Measurements from ENCODE around the gene YAP1.
"Not testable (repeated sequence)": the region's sequence is repeated elsewhere in the genome, so short reads cannot be mapped to it uniquely, and the experiment has no call there.

YAP1 gene

GRCh38 chr11:102200325-102200724 lies 90.1 kb downstream of the YAP1 start:
- not testable (repeated sequence) for DNase-seq (ENCODE audit: low spot score)

- no peak for DNase-seq (ENCODE audit: low spot score)
Observed at GRCh38 chr11:102201776-102202175, 91.5 kb downstream of the YAP1 start.

GRCh38 chr11:102202972-102203371 lies 92.7 kb downstream of the YAP1 start:
- DNase-seq (ENCODE audit: low spot score), result no peak

DNA sequence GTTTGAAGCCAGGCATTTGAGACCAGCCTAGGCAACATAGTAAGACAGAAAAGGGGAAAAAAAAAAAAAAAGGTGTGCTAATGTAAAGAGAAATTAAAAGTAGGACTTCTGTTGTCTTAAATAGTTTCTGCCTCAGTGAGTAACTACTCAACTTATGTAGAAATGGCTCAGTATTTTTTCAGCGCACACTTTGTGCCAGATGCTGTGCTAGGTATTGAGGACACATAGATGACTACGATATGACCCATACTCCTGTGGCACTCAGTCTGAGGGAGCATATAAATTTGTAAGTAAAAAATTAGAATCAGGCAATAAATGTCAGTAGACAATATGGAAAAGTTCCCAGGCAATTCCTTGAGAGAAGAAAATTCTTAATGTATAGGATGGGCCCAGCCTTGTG lies 93.9 kb downstream of the YAP1 start:
- DNase-seq (ENCODE audit: low spot score), result no peak

DNA sequence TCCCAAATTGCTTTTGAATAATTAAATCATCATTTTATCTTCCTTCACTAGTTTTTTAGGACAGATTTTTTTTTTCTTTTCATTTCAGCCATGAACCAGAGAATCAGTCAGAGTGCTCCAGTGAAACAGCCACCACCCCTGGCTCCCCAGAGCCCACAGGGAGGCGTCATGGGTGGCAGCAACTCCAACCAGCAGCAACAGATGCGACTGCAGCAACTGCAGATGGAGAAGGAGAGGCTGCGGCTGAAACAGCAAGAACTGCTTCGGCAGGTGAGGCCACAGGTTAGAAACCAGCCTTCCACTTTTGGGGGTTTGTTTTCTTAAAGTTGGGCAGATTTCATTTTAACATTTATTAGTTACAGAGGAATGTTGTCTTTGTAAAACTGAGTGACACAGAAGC lies 95.6 kb downstream of the YAP1 start:
- no peak for DNase-seq (ENCODE audit: low spot score)

- no peak for DNase-seq (ENCODE audit: low spot score)
Observed at GRCh38 chr11:102208835-102209234, 98.6 kb downstream of the YAP1 start.

DNA sequence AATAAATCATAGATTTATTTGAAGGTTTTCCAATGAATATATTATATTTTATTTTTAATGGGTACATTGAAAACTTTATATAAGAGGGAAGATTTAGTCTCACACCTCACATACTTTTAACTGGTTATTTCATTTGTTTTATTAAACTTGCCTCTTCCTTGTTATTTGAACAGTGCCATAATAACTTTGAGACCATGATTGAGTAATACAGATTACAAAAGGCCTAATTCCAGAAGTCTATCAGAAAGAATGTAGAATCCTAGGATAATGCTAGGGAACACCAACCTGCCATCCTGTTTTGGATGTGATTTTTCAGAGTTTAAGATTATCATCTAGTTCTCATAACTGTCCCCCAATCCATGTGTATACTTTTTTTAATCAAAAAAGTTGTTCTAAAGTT lies 104.4 kb downstream of the YAP1 start:
- DNase-seq (ENCODE audit: low spot score), result no peak

- no peak for DNase-seq (ENCODE audit: low spot score)
Observed at GRCh38 chr11:102216433-102217075, 106.3 kb downstream of the YAP1 start.

DNA sequence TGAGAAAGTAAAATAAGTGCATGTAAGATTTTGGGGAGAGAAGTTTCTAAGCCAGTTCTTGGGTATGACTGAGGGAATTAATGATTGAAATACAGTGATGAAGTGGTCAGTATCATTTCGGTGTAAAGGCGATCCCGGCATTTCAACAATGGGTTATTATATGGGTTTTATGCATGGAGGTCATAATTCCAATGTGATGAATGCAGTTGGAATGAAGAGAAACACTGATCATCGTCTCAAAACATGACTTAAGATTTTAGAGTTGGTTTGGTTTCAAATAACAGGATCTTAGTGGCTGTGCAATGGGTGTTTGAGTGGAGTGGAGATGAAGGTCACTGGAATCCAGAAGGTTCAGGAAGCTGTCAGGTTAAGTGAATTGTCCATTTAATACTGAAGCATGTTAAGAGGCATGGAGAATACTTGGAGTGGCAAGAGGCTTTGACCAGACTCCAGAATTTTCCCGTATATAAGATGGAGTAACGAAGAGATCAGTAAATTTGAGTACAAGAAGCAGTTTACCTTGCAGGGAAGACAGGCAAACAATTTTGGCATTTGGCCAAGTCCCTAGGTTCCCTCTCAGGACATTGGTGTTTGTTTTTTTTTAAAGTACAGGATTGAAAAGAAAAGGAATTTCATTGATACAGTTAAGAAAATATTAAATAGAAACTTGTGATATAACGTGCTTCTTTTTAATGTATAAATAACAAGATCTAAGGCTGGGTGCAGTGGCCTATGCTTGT lies 110.7 kb downstream of the YAP1 start:
- DNase-seq (ENCODE audit: low spot score), result peak; percentile 54

DNA sequence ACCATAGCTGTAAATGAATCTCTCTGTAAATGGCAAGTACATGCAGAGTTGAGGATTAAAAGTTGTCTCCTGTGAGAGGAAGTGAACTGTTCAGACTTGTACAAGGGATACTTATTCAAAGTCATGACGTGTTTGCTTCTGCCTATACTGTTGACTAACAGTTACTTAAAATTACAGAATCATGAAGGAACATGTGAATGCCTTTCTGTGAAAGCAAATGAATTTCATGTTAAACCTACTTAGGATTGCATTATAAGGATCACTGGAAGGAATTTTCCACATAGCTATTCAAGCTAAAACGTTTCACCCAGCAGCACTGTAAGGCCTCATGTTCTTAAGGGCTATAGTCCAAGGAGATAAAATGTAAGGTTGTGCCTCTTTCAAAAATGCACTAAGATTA lies 113.6 kb downstream of the YAP1 start:
- no peak for DNase-seq (ENCODE audit: low spot score)

- DNase-seq (ENCODE audit: low spot score), result no peak
Observed at GRCh38 chr11:102225689-102226568, 115.7 kb downstream of the YAP1 start.

GRCh38 chr11:102226702-102227490 lies 116.6 kb downstream of the YAP1 start:
- DNase-seq (ENCODE audit: low spot score), result no peak

GRCh38 chr11:102229510-102230123 lies 119.4 kb downstream of the YAP1 start:
- DNase-seq (ENCODE audit: low spot score), result peak; percentile 49

DNA sequence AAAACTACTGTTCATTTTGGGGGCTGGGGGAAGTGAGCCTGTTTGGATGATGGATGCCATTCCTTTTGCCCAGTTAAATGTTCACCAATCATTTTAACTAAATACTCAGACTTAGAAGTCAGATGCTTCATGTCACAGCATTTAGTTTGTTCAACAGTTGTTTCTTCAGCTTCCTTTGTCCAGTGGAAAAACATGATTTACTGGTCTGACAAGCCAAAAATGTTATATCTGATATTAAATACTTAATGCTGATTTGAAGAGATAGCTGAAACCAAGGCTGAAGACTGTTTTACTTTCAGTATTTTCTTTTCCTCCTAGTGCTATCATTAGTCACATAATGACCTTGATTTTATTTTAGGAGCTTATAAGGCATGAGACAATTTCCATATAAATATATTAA lies 119.9 kb downstream of the YAP1 start:
- no peak for DNase-seq (ENCODE audit: low spot score)

DNA sequence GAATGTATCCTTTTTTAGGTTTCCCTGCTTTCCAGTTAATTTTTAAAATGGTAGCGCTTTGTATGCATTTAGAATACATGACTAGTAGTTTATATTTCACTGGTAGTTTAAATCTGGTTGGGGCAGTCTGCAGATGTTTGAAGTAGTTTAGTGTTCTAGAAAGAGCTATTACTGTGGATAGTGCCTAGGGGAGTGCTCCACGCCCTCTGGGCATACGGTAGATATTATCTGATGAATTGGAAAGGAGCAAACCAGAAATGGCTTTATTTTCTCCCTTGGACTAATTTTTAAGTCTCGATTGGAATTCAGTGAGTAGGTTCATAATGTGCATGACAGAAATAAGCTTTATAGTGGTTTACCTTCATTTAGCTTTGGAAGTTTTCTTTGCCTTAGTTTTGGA lies 120.7 kb downstream of the YAP1 start:
- DNase-seq (ENCODE audit: low spot score), result no peak

GRCh38 chr11:102234779-102235439 lies 124.7 kb downstream of the YAP1 start:
- no peak for DNase-seq (ENCODE audit: low spot score)

GRCh38 chr11:102237096-102237735 lies 127.0 kb downstream of the YAP1 start:
- DNase-seq (ENCODE audit: low spot score), result no peak

DNA sequence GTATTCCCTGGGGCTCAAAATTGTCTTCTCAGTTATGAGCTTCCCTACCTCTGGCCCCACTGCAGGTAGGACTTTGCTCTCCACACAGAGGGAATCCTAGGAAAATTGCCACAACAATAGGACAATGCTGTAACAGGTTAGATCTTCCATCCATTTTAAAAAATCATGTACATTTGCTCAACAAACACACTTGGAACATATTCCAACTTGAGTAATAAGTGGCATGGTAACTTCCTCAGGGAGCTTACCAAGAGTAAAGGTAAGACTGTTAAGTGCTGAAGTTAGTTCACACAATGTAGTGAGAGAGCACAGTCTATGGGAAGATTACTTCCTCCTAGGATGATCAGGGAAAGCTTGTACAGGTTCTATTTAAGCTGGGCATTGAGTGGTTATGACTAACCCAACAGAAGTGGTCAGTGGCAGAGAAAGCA lies 128.2 kb downstream of the YAP1 start:
- no peak for DNase-seq (ENCODE audit: low spot score)

DNA sequence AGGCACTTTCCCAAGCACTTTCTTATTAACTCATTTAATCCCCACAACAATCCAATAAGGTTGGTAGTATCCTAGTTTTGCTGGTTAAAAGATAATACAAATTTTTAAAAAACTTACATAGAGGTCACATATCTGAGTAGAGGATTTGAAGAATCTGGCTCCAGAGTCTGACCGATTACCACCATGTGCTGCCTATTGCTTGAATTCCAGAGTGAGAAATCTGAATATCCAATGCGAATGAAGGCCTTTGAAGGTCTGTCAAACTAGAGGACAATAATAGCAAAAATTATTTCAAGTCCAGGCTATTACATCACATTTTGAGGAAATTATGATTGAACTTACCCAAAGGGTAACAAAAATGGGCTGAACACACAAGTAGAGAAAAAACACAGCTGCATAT lies 129.2 kb downstream of the YAP1 start:
- no peak for DNase-seq (ENCODE audit: low spot score)

GRCh38 chr11:102239911-102240310 lies 129.7 kb downstream of the YAP1 start:
- DNase-seq (ENCODE audit: low spot score), result no peak

- no peak for DNase-seq (ENCODE audit: low spot score)
Observed at GRCh38 chr11:102240502-102240901, 130.3 kb downstream of the YAP1 start.
